ENCODE measurements around the gene ARHGEF3.

The ARHGEF3 gene

DNA sequence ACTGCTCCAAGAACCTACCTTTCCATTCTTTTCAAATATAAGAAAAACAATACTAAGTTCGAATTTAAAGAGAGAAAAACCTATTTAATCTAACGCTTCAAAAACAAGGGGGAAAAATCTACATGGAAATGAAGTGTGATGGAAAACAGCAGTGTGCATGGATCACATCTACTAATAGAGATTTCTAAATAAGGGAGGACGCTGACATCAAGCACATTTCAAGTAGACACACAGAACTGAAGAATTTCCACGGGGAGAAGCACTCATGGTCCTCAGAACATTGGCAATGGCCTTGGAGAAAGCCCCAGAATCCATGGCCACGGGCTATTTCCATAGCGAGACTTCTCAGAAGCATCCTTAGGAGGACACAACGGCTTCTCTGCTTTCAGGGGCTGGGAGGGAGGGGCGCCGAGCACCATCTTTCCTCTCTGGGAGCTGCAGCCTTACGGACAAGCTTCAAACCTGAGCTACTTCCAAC is 119.7 kb downstream of the ARHGEF3 start:
- DNase-seq (ENCODE audit: low read depth), result no peak

- DNase-seq (ENCODE audit: low read depth), result no peak
Observed at GRCh38 chr3:56680054-56680580, 121.6 kb downstream of the ARHGEF3 start.
